WTC11 (cell line): ENCODE results near the gene STX8.

ENCODE experiments used
- ELF4 ChIP-seq: sonication (generic); formaldehyde crosslinking; IDR thresholded peaks from 2 replicates; pipeline ENCODE4 v1.8.1; 2022; ENCODE audit warnings: low read depth, mild to moderate bottlenecking, moderate library complexity, missing genetic modification reagents
- MYBL2 ChIP-seq: sonication (generic); formaldehyde crosslinking; IDR thresholded peaks from 2 replicates; pipeline ENCODE4 v1.8.1; 2023; ENCODE audit warnings: mild to moderate bottlenecking, moderate library complexity, missing genetic modification reagents
- NR1H2 ChIP-seq: sonication (generic); formaldehyde crosslinking; IDR thresholded peaks from 2 replicates; pipeline ENCODE4 v1.9.0; 2021; ENCODE audit warnings: mild to moderate bottlenecking, moderate library complexity, missing genetic modification reagents
- RELA ChIP-seq: sonication (generic); formaldehyde crosslinking; IDR thresholded peaks from 2 replicates; pipeline ENCODE4 v1.8.1; 2022; ENCODE audit warnings: missing genetic modification reagents, mild to moderate bottlenecking, borderline replicate concordance
- SMAD3 ChIP-seq: sonication (generic); formaldehyde crosslinking; IDR thresholded peaks from 2 replicates; pipeline ENCODE4 v1.8.0; 2022; ENCODE audit warnings: missing genetic modification reagents, mild to moderate bottlenecking, borderline replicate concordance
- TEAD4 ChIP-seq: sonication (generic); formaldehyde crosslinking; IDR thresholded peaks from 2 replicates; pipeline ENCODE4 v1.8.0; 2022; ENCODE audit warnings: mild to moderate bottlenecking, missing genetic modification reagents
- ZNF232 ChIP-seq: sonication (generic); formaldehyde crosslinking; IDR thresholded peaks from 2 replicates; pipeline ENCODE4 v1.8.0; 2022; ENCODE audit warnings: mild to moderate bottlenecking, missing genetic modification reagents
- TF ChIP-seq, protein P1 (sequence below): sonication (generic); formaldehyde crosslinking; IDR thresholded peaks from 2 replicates; pipeline ENCODE4 v1.8.0; 2022; ENCODE audit warnings: mild to moderate bottlenecking, missing genetic modification reagents
- TF ChIP-seq, protein P2 (sequence below): fragments of 200-600 bp; IDR thresholded peaks from 2 replicates; pipeline ENCODE4 v1.8.0; 2022; ENCODE audit warnings: antibody characterized with exemption
- TF ChIP-seq, protein P3 (sequence below): sonication (generic); formaldehyde crosslinking; IDR thresholded peaks from 2 replicates; pipeline ENCODE4 v1.8.1; 2023; ENCODE audit warnings: mild to moderate bottlenecking, missing genetic modification reagents
- TF ChIP-seq, protein P4 (sequence below): sonication (generic); formaldehyde crosslinking; IDR thresholded peaks from 2 replicates; pipeline ENCODE4 v1.8.1; 2023; ENCODE audit warnings: mild to moderate bottlenecking, missing genetic modification reagents, moderate library complexity
- TF ChIP-seq, protein P5 (sequence below): sonication (generic); formaldehyde crosslinking; conservative IDR thresholded peaks from 2 replicates; pipeline ENCODE4 v1.8.1; 2022; ENCODE audit warnings: mild to moderate bottlenecking, missing genetic modification reagents
- TF ChIP-seq, protein P6 (sequence below): sonication (generic); formaldehyde crosslinking; IDR thresholded peaks from 2 replicates; pipeline ENCODE4 v1.8.0; 2022; ENCODE audit warnings: mild to moderate bottlenecking, missing genetic modification reagents
- TF ChIP-seq, protein P7 (sequence below): sonication (generic); formaldehyde crosslinking; IDR thresholded peaks from 2 replicates; pipeline ENCODE4 v1.8.1; 2023; ENCODE audit warnings: mild to moderate bottlenecking, missing genetic modification reagents, borderline replicate concordance

DNA sequence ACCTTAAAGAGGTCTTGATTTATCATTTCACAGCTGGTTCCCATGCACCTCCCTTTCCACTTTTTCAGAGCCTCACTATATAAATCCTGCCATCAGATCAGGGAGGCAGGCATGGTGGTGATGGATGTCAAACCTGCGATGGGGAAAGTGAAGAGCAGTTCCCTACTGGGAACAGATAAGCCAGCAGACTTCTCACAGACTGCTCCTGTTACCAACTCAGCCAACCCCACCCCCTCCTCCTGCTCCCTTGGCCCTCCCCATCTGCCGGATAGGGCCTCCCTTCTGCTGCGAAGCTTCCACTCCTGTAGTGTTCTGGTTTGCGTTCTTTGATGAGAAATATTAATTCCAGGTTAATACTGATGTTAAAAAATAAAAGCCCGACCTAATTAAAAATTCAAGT lies 232.1 kb downstream of the STX8 start:
- TF ChIP-seq, protein P1, sequence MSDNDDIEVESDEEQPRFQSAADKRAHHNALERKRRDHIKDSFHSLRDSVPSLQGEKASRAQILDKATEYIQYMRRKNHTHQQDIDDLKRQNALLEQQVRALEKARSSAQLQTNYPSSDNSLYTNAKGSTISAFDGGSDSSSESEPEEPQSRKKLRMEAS (CRISPR knock-in tag) = no peak
- TF ChIP-seq, protein P2, sequence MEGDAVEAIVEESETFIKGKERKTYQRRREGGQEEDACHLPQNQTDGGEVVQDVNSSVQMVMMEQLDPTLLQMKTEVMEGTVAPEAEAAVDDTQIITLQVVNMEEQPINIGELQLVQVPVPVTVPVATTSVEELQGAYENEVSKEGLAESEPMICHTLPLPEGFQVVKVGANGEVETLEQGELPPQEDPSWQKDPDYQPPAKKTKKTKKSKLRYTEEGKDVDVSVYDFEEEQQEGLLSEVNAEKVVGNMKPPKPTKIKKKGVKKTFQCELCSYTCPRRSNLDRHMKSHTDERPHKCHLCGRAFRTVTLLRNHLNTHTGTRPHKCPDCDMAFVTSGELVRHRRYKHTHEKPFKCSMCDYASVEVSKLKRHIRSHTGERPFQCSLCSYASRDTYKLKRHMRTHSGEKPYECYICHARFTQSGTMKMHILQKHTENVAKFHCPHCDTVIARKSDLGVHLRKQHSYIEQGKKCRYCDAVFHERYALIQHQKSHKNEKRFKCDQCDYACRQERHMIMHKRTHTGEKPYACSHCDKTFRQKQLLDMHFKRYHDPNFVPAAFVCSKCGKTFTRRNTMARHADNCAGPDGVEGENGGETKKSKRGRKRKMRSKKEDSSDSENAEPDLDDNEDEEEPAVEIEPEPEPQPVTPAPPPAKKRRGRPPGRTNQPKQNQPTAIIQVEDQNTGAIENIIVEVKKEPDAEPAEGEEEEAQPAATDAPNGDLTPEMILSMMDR = no peak
- TF ChIP-seq ELF4 = no peak
- TF ChIP-seq SMAD3 (CRISPR knock-in tag) = no peak
- no peak for TF ChIP-seq TEAD4
- TF ChIP-seq, protein P3, sequence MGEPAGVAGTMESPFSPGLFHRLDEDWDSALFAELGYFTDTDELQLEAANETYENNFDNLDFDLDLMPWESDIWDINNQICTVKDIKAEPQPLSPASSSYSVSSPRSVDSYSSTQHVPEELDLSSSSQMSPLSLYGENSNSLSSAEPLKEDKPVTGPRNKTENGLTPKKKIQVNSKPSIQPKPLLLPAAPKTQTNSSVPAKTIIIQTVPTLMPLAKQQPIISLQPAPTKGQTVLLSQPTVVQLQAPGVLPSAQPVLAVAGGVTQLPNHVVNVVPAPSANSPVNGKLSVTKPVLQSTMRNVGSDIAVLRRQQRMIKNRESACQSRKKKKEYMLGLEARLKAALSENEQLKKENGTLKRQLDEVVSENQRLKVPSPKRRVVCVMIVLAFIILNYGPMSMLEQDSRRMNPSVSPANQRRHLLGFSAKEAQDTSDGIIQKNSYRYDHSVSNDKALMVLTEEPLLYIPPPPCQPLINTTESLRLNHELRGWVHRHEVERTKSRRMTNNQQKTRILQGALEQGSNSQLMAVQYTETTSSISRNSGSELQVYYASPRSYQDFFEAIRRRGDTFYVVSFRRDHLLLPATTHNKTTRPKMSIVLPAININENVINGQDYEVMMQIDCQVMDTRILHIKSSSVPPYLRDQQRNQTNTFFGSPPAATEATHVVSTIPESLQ = no peak
- TF ChIP-seq, protein P4, sequence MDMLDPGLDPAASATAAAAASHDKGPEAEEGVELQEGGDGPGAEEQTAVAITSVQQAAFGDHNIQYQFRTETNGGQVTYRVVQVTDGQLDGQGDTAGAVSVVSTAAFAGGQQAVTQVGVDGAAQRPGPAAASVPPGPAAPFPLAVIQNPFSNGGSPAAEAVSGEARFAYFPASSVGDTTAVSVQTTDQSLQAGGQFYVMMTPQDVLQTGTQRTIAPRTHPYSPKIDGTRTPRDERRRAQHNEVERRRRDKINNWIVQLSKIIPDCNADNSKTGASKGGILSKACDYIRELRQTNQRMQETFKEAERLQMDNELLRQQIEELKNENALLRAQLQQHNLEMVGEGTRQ = no peak
- no peak for TF ChIP-seq RELA (CRISPR knock-in tag)
- no peak for TF ChIP-seq ZNF232 (CRISPR knock-in tag)
- no peak for TF ChIP-seq NR1H2 (CRISPR knock-in tag)
- no peak for TF ChIP-seq MYBL2 (CRISPR knock-in tag)
- TF ChIP-seq, protein P5, sequence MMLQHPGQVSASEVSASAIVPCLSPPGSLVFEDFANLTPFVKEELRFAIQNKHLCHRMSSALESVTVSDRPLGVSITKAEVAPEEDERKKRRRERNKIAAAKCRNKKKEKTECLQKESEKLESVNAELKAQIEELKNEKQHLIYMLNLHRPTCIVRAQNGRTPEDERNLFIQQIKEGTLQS (CRISPR knock-in tag) = no peak
- TF ChIP-seq, protein P6, sequence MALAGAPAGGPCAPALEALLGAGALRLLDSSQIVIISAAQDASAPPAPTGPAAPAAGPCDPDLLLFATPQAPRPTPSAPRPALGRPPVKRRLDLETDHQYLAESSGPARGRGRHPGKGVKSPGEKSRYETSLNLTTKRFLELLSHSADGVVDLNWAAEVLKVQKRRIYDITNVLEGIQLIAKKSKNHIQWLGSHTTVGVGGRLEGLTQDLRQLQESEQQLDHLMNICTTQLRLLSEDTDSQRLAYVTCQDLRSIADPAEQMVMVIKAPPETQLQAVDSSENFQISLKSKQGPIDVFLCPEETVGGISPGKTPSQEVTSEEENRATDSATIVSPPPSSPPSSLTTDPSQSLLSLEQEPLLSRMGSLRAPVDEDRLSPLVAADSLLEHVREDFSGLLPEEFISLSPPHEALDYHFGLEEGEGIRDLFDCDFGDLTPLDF (CRISPR knock-in tag) = no peak
- TF ChIP-seq, protein P7, sequence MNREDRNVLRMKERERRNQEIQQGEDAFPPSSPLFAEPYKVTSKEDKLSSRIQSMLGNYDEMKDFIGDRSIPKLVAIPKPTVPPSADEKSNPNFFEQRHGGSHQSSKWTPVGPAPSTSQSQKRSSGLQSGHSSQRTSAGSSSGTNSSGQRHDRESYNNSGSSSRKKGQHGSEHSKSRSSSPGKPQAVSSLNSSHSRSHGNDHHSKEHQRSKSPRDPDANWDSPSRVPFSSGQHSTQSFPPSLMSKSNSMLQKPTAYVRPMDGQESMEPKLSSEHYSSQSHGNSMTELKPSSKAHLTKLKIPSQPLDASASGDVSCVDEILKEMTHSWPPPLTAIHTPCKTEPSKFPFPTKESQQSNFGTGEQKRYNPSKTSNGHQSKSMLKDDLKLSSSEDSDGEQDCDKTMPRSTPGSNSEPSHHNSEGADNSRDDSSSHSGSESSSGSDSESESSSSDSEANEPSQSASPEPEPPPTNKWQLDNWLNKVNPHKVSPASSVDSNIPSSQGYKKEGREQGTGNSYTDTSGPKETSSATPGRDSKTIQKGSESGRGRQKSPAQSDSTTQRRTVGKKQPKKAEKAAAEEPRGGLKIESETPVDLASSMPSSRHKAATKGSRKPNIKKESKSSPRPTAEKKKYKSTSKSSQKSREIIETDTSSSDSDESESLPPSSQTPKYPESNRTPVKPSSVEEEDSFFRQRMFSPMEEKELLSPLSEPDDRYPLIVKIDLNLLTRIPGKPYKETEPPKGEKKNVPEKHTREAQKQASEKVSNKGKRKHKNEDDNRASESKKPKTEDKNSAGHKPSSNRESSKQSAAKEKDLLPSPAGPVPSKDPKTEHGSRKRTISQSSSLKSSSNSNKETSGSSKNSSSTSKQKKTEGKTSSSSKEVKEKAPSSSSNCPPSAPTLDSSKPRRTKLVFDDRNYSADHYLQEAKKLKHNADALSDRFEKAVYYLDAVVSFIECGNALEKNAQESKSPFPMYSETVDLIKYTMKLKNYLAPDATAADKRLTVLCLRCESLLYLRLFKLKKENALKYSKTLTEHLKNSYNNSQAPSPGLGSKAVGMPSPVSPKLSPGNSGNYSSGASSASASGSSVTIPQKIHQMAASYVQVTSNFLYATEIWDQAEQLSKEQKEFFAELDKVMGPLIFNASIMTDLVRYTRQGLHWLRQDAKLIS = no peak
